GM18870 (cell line): ENCODE data around the gene GSKIP.

Experiments used
- ATAC-seq: cut with Tn5 transposase; IDR thresholded peaks from one replicate; pipeline ENCODE4 v1.9.1; 2021; ENCODE audit warnings: moderate library complexity; ENCODE audit not compliant: unreplicated experiment

GSKIP gene

DNA sequence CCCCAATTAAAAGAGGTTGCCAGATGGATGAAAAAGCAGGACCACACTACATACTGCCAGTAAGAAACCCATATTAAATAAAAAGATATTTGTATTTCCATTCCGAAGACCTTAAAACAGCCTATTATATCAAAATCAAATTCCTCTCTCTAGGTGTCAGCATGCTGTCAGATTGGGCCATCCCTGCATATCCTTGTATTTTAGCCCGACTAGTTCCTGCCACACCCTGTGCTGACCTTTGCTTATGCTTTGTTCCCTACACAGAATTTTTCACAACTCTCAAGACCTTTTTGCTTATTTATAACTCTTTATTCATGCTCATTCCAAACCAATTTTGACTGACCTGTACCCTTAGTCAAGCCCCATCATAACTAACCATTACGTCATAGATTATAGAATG is 12.8 kb downstream of the GSKIP start:
- no peak for ATAC-seq

DNA sequence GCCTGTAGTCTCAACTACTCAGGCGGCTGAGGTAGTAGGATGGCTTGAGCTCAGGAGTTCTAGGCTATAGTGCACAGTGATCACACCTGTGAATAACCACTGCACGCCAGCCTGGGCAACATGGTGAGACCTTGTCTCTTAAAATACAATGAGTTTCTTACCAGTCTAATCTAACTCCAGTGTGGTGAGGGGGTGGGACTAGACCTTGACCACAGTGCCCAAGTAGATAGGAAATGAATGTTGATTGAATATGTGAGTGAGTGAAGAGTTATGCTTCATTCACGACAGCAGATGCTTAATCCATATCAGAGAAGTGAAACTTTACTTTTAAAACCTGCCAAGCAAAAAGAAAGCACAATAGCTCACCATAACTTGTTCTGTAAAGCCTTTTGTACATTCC is 17.4 kb downstream of the GSKIP start:
- ATAC-seq = peak; percentile 83

DNA sequence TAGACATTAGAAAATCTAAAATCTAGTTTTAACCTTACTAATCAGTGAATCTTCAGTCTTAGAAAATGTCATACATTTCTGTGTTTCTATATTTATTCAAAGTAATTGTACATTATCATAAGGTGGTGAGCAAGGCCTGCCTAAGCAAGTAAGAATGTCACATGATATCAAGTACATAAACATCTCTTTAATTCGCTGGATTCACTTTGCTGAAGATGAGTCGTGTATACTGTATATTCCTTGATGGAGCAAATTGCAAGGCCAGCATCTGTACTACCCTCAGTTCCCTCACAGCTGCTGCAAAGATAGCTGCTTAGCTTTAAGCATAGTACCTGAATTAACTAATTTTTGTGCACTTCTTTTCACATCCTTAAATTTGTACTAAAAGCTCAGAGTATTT is 20.1 kb downstream of the GSKIP start:
- ATAC-seq = no peak

DNA sequence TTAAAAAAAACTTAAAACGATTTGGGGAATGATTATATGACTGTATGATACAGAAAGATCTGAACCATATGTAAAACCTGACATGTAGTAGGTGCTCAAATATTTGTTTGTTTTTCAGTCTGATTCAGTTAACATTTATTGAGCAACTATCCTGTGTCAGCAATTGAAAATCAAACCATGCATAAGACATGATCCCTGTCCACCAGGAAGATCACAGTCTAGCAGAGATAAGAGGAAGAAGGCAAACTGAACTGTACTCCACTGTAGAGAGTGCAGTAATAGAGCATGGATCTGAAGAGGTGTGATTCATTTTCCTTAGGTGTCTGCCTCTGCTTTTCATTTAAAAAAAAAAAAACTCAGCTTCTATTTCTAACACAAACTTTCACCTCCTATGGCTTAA is 20.7 kb downstream of the GSKIP start:
- ATAC-seq = no peak

DNA sequence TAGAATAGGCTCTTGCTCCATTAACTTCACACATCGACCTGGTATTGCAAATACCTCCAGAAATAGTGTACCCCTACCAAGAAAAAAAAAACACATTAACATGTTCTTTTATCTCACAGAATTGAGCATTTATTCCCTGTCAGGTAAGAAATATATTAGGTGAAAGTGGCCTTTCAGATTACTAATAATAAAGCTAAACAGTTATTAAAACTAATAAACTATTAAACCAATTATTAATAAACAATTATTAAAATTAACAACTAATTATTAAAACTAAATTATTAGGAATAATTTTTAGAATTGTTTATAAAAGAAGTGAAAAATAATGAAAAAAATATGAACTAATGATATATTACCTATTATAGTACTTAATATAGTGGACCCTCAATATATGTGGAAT is 21.4 kb downstream of the GSKIP start:
- no peak for ATAC-seq

DNA sequence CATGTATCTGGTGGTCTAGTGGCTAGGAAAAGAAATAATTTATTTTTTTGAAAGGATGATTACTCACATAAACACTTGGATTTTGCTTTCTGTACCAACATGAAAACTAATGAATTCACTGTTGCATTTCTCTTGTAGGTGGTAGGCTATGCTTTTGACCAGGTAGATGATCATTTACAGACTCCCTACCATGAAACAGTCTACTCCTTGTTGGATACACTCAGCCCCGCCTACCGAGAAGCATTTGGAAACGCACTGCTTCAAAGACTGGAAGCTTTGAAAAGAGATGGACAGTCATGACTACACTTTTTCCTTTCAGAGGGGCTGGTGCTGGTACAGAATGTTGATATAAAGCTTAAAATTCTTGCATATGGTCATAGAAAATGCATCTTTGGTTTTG is 22.1 kb downstream of the GSKIP start:
- no peak for ATAC-seq

DNA sequence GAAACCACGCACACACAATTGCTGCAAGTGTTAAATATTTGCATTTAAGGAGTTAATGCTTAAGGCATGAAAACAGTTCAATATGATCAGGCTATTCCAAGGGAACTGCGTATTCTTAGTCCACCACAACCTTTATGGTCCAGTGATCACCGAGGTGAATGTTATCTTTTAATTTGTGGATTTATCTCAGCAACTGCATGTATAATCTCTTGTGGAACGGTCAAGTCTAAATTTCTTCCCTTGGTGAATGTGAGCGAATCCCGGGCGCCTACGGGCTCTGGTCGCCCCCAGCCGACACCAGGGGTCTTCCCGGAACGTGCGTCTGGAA is 27.6 kb downstream of the GSKIP start:
- ATAC-seq = no peak

DNA sequence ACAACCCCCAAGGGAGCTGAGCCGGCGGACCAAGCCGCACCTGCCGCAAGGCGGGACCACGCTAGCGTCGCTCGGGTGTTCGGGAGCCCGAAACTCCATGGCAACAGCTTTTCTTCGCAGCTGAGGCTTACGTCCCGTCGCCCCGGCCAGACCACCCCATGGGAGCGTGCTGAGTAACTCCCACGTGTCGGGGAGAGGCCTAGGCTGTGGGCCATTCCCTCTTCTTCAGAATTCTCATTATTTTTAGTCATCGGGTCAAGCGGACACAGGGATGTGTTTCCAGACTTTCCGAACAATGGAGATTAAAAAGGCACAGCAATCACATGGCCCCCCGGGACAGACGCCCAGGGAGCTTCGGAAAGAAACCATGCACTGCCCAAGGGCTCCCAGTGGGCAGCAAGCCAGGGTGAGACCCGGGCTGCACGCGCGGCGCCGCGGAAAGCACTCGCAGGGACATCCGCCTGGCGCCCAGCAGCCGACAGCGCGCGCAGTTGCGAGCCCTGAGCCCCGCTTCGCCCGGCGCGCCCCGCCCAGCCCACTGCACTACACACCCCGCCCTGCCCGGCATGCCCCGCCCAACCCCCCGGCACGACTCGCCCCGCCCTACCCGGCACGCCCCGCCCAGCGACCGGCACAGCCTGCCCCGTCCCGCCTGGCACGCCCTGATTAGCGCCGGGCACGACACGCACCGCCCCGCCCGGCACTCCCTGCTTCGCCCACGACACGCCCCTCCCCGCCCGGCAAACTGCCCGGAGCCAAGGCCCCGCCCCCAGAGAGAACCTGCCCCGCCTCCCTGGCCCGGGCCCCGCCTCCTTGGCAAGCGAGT is 28.2 kb downstream of the GSKIP start:
- peak; percentile 66 for ATAC-seq

DNA sequence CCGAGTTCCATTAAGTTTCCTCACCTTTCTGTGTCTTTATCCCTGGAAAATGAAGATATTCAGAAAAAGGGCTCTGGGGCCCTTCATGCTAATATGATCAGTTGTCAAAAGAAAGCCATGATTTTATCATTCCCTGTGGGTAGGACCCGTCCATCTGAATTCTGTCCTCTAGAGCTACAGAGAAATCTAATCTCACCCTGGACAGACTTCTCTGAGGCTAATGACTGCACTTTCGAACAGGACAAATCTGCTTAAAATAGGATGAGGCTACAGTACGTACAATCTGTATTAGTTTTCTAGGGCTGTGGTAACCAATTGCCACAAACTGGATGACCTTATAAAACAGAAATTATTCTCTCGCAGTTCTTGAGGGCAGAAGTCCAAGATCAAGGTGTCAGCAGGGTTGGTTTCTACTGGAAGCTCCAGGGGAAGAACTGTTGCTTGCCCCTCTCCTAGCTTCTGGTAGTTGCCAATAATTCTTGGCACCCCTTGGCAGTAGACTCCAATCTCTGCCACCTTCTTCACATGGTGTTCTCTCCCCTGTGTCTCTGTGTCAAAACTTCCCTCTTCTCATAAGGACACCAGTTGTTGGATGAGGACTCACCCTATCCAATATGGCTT is 29.9 kb downstream of the GSKIP start:
- no peak for ATAC-seq

DNA sequence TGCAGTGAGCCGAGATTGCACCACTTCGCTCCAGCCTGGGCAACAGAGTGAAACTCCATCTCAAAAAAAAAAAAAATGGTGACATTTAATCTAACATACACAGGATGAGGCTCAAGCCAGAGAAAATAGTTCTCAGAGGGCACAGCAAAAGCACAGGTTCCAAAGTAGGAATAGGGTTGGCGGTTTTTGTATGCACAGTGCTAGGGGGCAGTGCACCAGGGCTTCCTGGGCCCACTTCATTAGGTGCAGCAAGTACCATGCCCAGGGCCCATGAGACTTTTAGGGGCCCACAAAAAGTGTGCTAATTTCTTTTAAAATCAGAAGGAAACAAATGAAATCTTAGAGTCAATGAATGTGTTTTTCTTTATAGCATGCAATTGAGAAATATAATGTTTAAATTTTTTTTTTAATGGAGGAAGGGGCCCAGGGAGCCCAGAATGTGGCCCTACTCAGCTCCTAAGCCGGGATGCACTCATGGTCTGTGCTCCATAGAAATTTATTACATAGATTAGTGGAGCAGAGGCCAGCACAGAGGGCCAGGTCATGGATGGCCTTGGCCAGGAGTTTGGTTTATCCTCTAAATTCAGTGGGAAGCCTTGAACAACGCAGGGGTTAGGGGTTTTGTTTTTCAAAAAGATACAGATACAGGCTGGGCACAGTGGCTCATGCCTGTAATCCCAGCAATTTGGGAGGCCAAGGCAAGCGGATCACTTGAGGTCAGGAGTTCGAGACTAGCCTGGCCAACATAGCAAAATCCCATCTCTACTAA is 30.9 kb downstream of the GSKIP start:
- ATAC-seq = no peak

DNA sequence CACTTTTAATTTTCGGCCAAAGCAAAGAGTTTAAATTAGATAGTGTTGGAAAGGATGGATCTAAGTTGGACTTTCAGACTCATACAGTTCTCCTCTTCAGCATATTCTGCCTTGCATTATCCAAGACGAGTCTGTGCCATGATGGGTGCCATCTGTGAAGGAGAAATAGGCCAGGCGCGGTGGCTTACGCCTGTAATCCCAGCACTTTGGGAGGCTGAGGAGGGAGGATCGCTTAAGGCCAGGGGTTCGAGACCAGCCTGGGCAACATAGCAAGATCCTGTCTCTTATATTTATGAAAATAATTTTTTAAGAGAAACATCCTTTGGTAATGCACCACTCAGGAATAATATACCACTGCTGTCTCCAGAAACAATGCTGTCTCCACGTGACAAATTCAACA is 35.1 kb downstream of the GSKIP start:
- no peak for ATAC-seq

DNA sequence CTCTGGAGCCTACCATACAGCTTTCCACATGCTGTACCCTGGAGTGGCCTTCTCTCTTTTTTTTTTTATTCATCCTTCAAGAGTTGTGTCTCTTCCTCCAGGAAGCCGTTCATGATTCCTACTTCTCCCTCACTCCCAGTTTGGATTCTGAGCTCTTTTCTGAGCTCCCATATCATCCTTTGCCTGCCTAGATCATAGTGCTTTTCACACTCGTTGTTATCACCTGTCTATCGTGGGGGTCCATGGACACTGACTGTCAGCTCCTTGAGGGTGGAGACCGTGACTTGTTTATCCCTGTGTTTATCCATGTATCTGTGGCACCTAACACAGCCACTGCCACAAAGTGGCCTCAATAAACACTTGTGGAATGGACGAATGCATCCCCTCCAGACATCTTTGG is 35.6 kb downstream of the GSKIP start:
- no peak for ATAC-seq

DNA sequence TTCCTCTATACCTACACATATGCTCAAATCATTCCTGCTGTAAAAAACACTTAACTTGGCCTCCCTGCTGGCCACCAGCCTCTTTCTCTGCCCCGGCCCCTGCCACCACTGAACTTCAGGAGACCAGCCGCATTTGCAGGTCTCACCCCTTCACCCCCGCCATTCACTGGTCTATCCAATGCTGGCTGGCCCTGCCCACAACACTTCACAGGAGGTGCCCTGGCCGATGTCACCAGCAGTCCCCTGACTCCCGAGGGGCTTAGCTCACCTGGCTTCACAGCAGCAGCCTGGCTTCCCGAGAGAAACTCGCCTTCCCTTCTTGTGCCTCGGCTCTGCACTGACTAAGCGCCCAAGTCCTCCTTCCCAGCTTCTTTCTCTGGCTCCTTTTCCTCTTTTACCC is 36.1 kb downstream of the GSKIP start:
- no peak for ATAC-seq

DNA sequence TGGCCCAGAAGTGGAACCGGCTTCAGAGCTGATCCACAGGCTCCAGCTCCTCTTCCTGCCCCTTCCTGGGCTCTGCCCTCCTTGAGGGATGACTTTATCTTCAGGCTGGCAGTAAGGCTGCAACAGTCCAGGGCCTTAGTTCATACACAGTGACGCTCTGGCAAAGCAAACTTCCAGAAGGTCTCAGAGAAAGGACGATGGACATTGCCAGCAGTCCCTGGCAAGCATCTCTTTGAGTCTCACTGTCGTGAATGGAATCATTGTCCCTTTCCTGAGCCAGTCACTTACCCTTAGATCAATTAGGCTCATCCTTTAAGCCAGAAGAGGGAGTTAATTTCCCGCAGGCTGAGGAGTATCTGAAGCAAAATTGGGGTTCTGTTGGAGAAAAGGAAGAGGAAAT is 37.2 kb downstream of the GSKIP start:
- no peak for ATAC-seq

DNA sequence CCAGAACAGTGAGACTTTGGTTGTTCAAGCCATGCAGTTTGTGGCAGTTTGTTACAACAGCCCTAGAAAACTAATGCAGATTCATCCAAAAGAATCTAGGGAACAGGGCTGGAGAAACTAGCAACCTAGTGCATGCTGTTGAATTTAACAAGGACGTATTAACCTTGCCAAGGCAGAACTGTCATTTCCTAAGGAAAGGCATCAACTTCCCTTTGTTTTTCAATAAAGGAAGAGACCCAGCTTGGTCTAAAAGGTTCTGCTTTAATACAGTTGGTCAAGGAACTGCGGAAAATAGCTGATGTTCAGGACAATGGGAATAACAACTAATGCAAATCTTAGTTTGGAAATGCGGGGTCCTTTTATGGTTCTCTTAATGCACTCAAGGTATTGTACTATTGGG is 40.1 kb downstream of the GSKIP start:
- no peak for ATAC-seq

DNA sequence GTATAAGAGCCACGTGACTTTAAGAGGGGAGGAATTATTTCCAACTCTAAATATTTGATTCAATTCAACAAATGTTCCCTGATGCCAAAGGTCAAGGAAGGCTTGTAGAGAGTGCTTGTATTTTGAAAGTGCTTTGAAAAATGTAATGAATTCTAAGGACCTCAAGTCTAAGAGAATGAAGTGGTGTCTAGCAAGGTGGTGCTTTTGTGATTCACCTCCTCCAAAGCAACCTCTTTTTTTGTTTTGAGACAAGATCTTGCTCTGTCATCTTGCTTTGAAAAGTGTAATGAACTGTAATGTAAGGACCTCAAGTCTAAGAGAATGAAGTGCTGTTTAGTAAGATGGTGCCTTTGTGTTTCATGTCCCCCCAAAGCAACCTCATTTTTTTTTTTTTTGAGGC is 42.4 kb downstream of the GSKIP start:
- ATAC-seq = no peak

DNA sequence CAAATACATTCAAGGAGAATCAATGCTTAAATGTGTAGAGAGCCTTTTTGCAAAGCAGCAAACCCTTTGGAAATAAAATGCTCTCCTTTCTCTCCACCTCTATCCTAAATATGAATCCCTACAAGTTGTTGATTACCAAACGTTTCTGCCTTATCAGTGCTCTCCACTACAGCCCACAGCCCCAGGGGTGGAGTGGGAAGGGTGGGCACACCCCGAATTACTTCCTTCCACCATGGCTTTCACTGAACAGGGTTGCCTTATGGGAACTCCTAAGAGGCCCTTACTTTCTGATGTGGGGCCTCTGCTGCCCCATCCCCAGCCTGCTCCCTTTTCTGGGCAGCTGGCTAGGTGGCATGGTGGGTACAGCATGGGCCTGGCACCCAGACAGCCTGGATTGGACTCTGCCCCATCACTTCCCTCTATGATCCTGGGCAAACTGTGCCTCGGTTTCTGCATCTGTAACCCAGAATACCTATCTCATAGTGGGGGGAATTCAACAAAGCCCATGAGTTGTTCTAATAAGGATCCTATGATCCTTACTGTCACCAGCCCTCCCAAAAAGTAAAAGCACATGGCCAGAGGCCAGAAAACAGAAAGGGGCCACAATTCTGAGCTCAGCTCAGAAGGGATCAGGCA is 44.7 kb downstream of the GSKIP start:
- ATAC-seq = no peak

DNA sequence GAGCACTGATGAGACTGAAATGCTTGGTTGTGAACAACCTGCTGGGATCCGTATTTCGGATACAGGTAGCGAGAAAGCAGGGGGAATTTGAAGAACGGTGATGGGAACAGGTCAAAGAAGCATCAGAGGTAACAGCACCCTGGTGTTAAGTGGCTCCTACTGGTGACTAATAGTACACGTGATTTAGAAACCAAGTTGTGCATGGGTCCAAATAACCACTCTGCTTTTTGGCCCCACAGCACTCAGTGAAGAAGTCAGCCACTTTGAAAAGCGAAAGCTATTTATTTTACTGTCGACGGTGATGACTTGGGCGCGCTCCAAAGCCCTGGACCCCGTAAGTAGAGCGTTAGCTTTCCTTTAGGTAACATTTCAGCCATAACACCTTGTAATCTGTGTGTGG is 45.3 kb downstream of the GSKIP start:
- no peak for ATAC-seq

DNA sequence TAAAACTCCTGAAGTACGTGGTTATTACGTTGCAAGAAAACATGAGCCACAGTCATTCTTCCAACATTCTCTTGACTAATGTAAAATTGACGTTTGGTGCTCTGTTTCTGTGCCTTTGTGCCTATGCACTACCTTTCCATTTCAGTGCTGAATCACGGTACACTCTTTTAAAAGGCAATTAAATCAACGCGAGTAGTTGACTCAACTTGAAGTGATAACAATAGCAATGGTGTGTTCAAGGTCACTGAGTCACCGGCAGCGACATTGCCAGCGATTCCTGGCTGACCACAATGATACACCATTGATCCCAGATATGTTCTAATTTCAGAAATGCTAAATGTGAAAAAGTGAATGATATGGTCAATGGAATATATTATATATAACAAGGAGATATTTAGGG is 46.4 kb downstream of the GSKIP start:
- ATAC-seq = no peak

DNA sequence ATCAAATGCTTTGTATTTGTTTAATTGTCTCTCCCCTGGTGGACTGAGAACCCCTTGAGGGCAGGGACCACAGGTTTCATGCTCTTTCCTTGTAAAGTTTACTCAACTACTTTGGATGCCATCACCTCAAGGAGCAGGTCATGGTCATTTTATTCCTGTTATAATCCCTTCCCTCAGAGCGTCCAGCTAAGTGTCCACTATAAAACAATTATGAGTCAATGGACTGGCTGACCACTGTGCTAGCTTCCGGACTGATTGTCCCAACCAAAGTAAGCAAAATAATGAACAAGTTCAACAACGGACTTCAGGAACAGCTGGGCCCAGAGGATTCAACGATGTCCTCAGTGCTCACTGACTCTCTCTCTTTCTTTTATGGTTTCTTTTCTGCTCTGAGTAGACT is 46.8 kb downstream of the GSKIP start:
- ATAC-seq = no peak

DNA sequence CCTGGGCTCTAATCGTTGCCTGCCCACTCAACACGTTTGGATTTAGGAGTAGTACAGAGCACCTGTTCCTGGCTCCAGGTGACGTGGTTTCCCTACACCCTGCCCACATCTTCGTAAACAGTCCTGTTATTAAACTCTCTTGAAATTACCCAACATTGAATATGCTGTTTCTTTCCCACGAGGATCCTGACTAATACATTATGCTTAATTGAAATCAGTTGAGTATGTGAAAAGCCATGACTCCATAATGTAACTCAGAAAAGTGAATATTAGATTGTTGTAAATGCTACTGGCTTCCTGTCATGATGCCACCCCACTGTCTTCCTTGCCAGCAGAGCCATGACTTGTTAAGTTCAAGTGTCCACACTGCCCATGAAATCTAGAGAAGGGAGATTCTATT is 50.2 kb downstream of the GSKIP start:
- no peak for ATAC-seq

DNA sequence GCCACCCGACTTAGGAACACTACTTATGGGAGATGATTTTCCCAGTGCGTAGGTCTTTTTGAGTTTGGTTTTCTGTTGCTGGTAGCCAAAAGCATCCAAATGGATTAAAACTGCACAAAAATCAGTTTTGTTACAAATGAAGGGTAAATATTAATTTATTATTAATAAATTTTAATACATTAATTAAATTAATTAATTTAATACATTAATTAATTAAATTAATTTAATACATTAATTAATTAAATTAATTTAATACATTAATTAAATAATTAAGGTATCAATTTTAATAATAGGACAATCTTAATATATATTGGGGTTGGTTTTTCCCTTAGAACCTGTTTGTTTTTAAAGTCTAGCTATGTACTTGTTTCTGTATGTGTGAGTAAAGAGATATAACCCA is 52.2 kb downstream of the GSKIP start:
- no peak for ATAC-seq
